ENCODE data around the gene NDUFB10. TPM values are rescaled to one million over a fixed set of nuclear protein-coding genes. Genes with fewer than 3 reads are reported as not detected.
A peak's percentile ranks its signal among the peaks of the same experiment; 100 is the strongest.

NDUFB10 gene
- total and polyA plus RNA-seq, 2 experiments from 2014 or later, result 244 to 495 TPM

- TF ChIP-seq CREB1 (CRISPR knock-in tag; IDR thresholded peaks at IDR 0.05; ENCODE audit: low read depth) (no peak), POLR2AphosphoS5 (IDR thresholded peaks at IDR 0.05; ENCODE audit: low read depth) (no peak), EZH2 (IDR thresholded peaks at IDR 0.05; ENCODE audit: low read depth, unreplicated experiment) (no peak), ETS1 (IDR thresholded peaks at IDR 0.05) (no peak), ZNF462 (CRISPR knock-in tag; IDR thresholded peaks at IDR 0.05) (no peak), REST (IDR thresholded peaks at IDR 0.05; ENCODE audit: unreplicated experiment) (no peak), ZNF114 (CRISPR knock-in tag; IDR thresholded peaks at IDR 0.05) (no peak), EZH2phosphoT487 (IDR thresholded peaks at IDR 0.05; ENCODE audit: unreplicated experiment) (no peak), STAT1 (IDR thresholded peaks at IDR 0.05; ENCODE audit: unreplicated experiment) (no peak), CTCF (conservative IDR thresholded peaks at IDR 0.05; ENCODE audit: low read depth in 2 of 2) (no peak), JUNB (IDR thresholded peaks at IDR 0.05; ENCODE audit: unreplicated experiment) (no peak)
- Histone ChIP-seq H2AFZ (0 out of 2 replicates have a peak overlapping the region, but pooled peaks have one; percentile 66), H4K20me1 (replicated peaks; ENCODE audit: insufficient read depth) (no peaks in the 10 kb centered on the region), H3K4me1 (ENCODE audit: insufficient read depth) (peaks cover 15% of the 10 kb centered on the region; the same call in 1 of the 2 replicates), H3K36me3 (ENCODE audit: insufficient read depth) (no peaks in the 10 kb centered on the region), H3K4me2 (no peak overlapping the region), H3K27me3 (ENCODE audit: insufficient read depth) (peaks cover 32% of the 10 kb centered on the region), H3K9me2 (ENCODE audit: insufficient read depth) (no peaks in the 10 kb centered on the region), H3K4me3 (no peak overlapping the region), H3F3A (replicated peaks; ENCODE audit: low read depth) (no peaks in the 10 kb centered on the region), H3K79me2 (replicated peaks; ENCODE audit: insufficient read depth) (no peaks in the 10 kb centered on the region), H3K27ac (ENCODE audit: low read depth) (no peak overlapping the region)
- Mint-ChIP-seq H3K36me3 (ENCODE audit: low read depth) (no peaks in the 10 kb centered on the region), H3K9me3 (no peaks in the 10 kb centered on the region), H3K27me3 (ENCODE audit: insufficient read depth, low read depth, poor library complexity) (peaks cover 40% of the 10 kb centered on the region), H3K27ac (no peak overlapping the region), H3K4me1 (peaks cover 24% of the 10 kb centered on the region), H3K4me3 (no peak overlapping the region)
- ATAC-seq, result no peak
- no peak for DNase-seq (ENCODE audit: low spot score)
Measured at GRCh38 chr16:1913327-1914083, 45.8 kb upstream of the NDUFB10 start.
